A673 (cell line): Measurements from ENCODE around the gene SHISAL1. TPM values are rescaled to one million over a fixed set of nuclear protein-coding genes. Genes with fewer than 3 reads are reported as not detected.
A peak's percentile ranks its signal among the peaks of the same experiment; 100 is the strongest.

Experiments used
- BruUV-seq: library from RNA; stranded (reverse); fragments of 400-500 nt; replicated peaks from 2 replicates; lab custom pipeline; 2021; lab: Mats Ljungman, UMichigan
- CTCF ChIA-PET: fragments of 300-600 bp; sonication (Branson Sonifier 250); formaldehyde crosslinking; loops from one replicate; lab custom pipeline; 2022; ENCODE audit warnings: antibody characterized with exemption; lab: Charles Lee
- POLR2A ChIA-PET: fragments of 300-600 bp; sonication (Branson Sonifier 250); formaldehyde crosslinking; loops from one replicate; lab custom pipeline; 2022; ENCODE audit warnings: antibody characterized with exemption; ENCODE audit not compliant: low non-redundant PET; lab: Charles Lee
- DNase-seq: peaks from one replicate; pipeline ENCODE4 v3.0.0-alpha.2; 2015; ENCODE audit warnings: low spot score
- H3K27ac ChIP-seq: fragments of 200-600 bp; sonication (generic); 2 replicates; pipeline ENCODE4 v1.5.1; 2016; ENCODE audit warnings: mixed run types, low read depth, mild to moderate bottlenecking, mixed read lengths, antibody characterized with exemption, low read length; ENCODE audit not compliant: poor library complexity, severe bottlenecking
- H3K27me3 ChIP-seq: fragments of 200-600 bp; sonication (generic); replicated peaks from 2 replicates; pipeline ENCODE4 v1.6.1; 2017; ENCODE audit warnings: mixed run types, low read depth, mild to moderate bottlenecking, mixed read lengths, antibody characterized with exemption, low read length; ENCODE audit not compliant: insufficient read depth, poor library complexity
- H3K36me3 ChIP-seq: fragments of 200-600 bp; sonication (generic); 2 replicates; pipeline ENCODE4 v1.6.1; 2016; ENCODE audit warnings: mixed run types, mild to moderate bottlenecking, mixed read lengths, antibody characterized with exemption, low read length; ENCODE audit not compliant: insufficient read depth, poor library complexity, severe bottlenecking
- H3K4me1 ChIP-seq: fragments of 200-600 bp; sonication (generic); 2 replicates; pipeline ENCODE4 v1.6.1; 2017; ENCODE audit warnings: mixed run types, mild to moderate bottlenecking, mixed read lengths, antibody characterized with exemption, low read length; ENCODE audit not compliant: insufficient read depth, poor library complexity, severe bottlenecking
- H3K4me3 ChIP-seq: fragments of 200-600 bp; sonication (generic); 2 replicates; pipeline ENCODE4 v1.5.1; 2016; ENCODE audit warnings: low read depth, mixed run types, mild to moderate bottlenecking, mixed read lengths, low read length; ENCODE audit not compliant: poor library complexity, severe bottlenecking
- H3K9me3 ChIP-seq: fragments of 200-600 bp; sonication (generic); 2 replicates; pipeline ENCODE4 v1.6.1; 2016; ENCODE audit warnings: mixed run types, low read depth, mild to moderate bottlenecking, mixed read lengths, antibody characterized with exemption, low read length; ENCODE audit not compliant: poor library complexity, severe bottlenecking
- CTCF ChIP-seq: fragments of 300-800, 200-600 bp; sonication (generic); conservative IDR thresholded peaks from 2 replicates; pipeline ENCODE4 v1.5.1; 2017; ENCODE audit warnings: low read depth, mild to moderate bottlenecking, antibody characterized with exemption, low read length, moderate library complexity, mixed read lengths
- EZH2 ChIP-seq: fragments of 200-600 bp; sonication (generic); IDR thresholded peaks from 2 replicates; pipeline ENCODE4 v1.6.1; 2017; ENCODE audit warnings: borderline replicate concordance, low read depth, mild to moderate bottlenecking, mixed read lengths, antibody characterized with exemption, low read length; ENCODE audit not compliant: poor library complexity, severe bottlenecking
- intact Hi-C: fragments of 100-400 bp; cut with micrococcal nuclease; formaldehyde crosslinking; loops from one replicate; pipeline ENCODE4 v1.10.0; 2022; ENCODE audit not compliant: unreplicated experiment
- total RNA-seq: library from RNA; stranded (reverse); gene quantifications from 2 replicates; pipeline ENCODE4 v1.2.3, GENCODE V29; 2021

The SHISAL1 gene
- total RNA-seq, 1 experiment from 2014 or later: 1.8 TPM

- ChIA-PET POLR2A (no interaction called here), CTCF (no interaction called here)
- TF ChIP-seq EZH2: no peak
- TF ChIP-seq CTCF: no peak
- Histone ChIP-seq H3K27ac (no peak overlapping the region), H3K4me1 (peaks cover 5% of the 10 kb centered on the region), H3K9me3 (no peaks in the 10 kb centered on the region), H3K4me3 (no peak overlapping the region), H3K27me3 (no peaks in the 10 kb centered on the region), H3K36me3 (no peaks in the 10 kb centered on the region)
- no TSS peak for BruUV-seq
- peak; percentile 69 for DNase-seq
- intact Hi-C loops: loop anchor here (10.0 kb wide), 1 partner anchor 357 kb away; no protein-coding TSS in a partner anchor
Measured at GRCh38 chr22:44351685-44352377, 39.1 kb upstream of the SHISAL1 start.

GRCh38 chr22:44351037-44351436 is 38.3 kb upstream of the SHISAL1 start:
- Histone ChIP-seq H3K4me1 (peaks cover 5% of the 10 kb centered on the region), H3K9me3 (no peaks in the 10 kb centered on the region), H3K27me3 (no peaks in the 10 kb centered on the region), H3K27ac (no peak overlapping the region), H3K36me3 (no peaks in the 10 kb centered on the region), H3K4me3 (no peak overlapping the region)
- ChIA-PET POLR2A (no interaction called here), CTCF (no interaction called here)
- intact Hi-C loops: loop anchor here (10.0 kb wide), 1 partner anchor 356 kb away; no protein-coding TSS in a partner anchor
- BruUV-seq: no TSS peak
- no peak for DNase-seq
- TF ChIP-seq EZH2: no peak
- TF ChIP-seq CTCF: no peak

- TF ChIP-seq CTCF (no peak), EZH2 (no peak)
- ChIA-PET CTCF (no interaction called here), POLR2A (interaction anchor here (0.6 kb wide), 1 partner anchor 26 kb away, joined by 3 read pairs; no protein-coding TSS in a partner anchor)
- no peaks in the 10 kb centered on the region for H3K9me3 ChIP-seq
- BruUV-seq: no TSS peak
- DNase-seq: no peak
- H3K27me3 ChIP-seq: no peaks in the 10 kb centered on the region
- H3K4me3 ChIP-seq: no peak overlapping the region
- peaks cover 5% of the 10 kb centered on the region for H3K4me1 ChIP-seq
- no peak overlapping the region for H3K27ac ChIP-seq
- no peaks in the 10 kb centered on the region for H3K36me3 ChIP-seq
- intact Hi-C loops: no loop called here
Measured at GRCh38 chr22:44349594-44349993, 36.8 kb upstream of the SHISAL1 start.
